Measurements from ENCODE around the gene OPN1MW2. TPM values are rescaled to one million over a fixed set of nuclear protein-coding genes. Genes with fewer than 3 reads are reported as not detected.

Gene OPN1MW2
- total RNA-seq: not detected in 2 replicates

DNA sequence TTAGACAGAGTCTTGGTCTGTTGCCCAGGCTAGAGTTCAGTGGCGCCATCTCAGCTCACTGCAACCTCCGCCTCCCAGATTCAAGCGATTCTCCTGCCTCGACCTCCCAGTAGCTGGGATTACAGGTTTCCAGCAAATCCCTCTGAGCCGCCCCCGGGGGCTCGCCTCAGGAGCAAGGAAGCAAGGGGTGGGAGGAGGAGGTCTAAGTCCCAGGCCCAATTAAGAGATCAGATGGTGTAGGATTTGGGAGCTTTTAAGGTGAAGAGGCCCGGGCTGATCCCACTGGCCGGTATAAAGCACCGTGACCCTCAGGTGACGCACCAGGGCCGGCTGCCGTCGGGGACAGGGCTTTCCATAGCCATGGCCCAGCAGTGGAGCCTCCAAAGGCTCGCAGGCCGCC, at the start of gene OPN1MW2:
OPN1MW2 (plus strand) TSS at position 301 of the 400 bp plus-strand sequence; CDS start at position 361, 60 bp downstream.

DNA sequence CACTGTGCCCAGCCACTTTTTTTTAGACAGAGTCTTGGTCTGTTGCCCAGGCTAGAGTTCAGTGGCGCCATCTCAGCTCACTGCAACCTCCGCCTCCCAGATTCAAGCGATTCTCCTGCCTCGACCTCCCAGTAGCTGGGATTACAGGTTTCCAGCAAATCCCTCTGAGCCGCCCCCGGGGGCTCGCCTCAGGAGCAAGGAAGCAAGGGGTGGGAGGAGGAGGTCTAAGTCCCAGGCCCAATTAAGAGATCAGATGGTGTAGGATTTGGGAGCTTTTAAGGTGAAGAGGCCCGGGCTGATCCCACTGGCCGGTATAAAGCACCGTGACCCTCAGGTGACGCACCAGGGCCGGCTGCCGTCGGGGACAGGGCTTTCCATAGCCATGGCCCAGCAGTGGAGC, 37.3 kb upstream of the OPN1MW2 start, which contains the start of gene OPN1MW:
OPN1MW (plus strand) TSS at position 301 of the 400 bp plus-strand sequence; CDS start at position 383, 82 bp downstream.

DNA sequence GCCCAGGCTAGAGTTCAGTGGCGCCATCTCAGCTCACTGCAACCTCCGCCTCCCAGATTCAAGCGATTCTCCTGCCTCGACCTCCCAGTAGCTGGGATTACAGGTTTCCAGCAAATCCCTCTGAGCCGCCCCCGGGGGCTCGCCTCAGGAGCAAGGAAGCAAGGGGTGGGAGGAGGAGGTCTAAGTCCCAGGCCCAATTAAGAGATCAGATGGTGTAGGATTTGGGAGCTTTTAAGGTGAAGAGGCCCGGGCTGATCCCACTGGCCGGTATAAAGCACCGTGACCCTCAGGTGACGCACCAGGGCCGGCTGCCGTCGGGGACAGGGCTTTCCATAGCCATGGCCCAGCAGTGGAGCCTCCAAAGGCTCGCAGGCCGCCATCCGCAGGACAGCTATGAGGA, 37.7 kb downstream of the OPN1MW2 start, which contains the start of gene OPN1MW3:
OPN1MW3 (plus strand) TSS at position 301 of the 400 bp plus-strand sequence; CDS start at position 339, 38 bp downstream.

Other genes with a start within 250 kb of the OPN1MW2 start
- 21.6 and 43.1 TPM in 2 replicates for gene HCFC1, start 247.9 kb upstream of the OPN1MW2 start, total RNA-seq
- 9.0 and 9.4 TPM in 2 replicates for gene TMEM187, start 247.0 kb upstream of the OPN1MW2 start, total RNA-seq
- 29.4 and 86.4 TPM in 2 replicates for gene IRAK1, start 199.9 kb upstream of the OPN1MW2 start, total RNA-seq
- 21.0 and 23.6 TPM in 2 replicates for gene MECP2, start 122.0 kb upstream of the OPN1MW2 start, total RNA-seq
- gene OPN1LW, start 75.5 kb upstream of the OPN1MW2 start, total RNA-seq: not detected in 2 replicates
- not detected in 2 replicates for gene OPN1MW, start 37.2 kb upstream of the OPN1MW2 start, total RNA-seq
- not detected in 2 replicates for gene OPN1MW3, start 37.8 kb downstream of the OPN1MW2 start, total RNA-seq
- gene TEX28, start 75.4 kb downstream of the OPN1MW2 start, total RNA-seq: not detected in 2 replicates
- gene TKTL1, start 76.0 kb downstream of the OPN1MW2 start, total RNA-seq: not detected in 2 replicates
- gene FLNA, start 154.9 kb downstream of the OPN1MW2 start, total RNA-seq: 500 and 1,798 TPM in 2 replicates
- gene EMD, start 159.5 kb downstream of the OPN1MW2 start, total RNA-seq: 32.2 and 45.9 TPM in 2 replicates
- gene RPL10, start 178.6 kb downstream of the OPN1MW2 start, total RNA-seq: 1,858 and 2,253 TPM in 2 replicates
- gene DNASE1L1, start 189.5 kb downstream of the OPN1MW2 start, total RNA-seq: 65.4 and 86.4 TPM in 2 replicates
- gene TAFAZZIN, start 191.8 kb downstream of the OPN1MW2 start, total RNA-seq: 21.2 and 25.1 TPM in 2 replicates
- 76.7 and 89.1 TPM in 2 replicates for gene ATP6AP1, start 208.9 kb downstream of the OPN1MW2 start, total RNA-seq
- 74.9 and 75.0 TPM in 2 replicates for gene GDI1, start 217.4 kb downstream of the OPN1MW2 start, total RNA-seq
- gene FAM50A, start 224.4 kb downstream of the OPN1MW2 start, total RNA-seq: 25.5 and 28.8 TPM in 2 replicates
- gene PLXNA3, start 238.5 kb downstream of the OPN1MW2 start, total RNA-seq: 21.6 and 23.9 TPM in 2 replicates